NCI-H2029 (cell line): Measurements from ENCODE around the gene CXCR6.

ENCODE experiments used
- DNase-seq: peaks from one replicate; lab custom pipeline; 2025; lab: John Stamatoyannopoulos, UW

Gene CXCR6

GRCh38 chr3:45943207-45943846, at the start of gene CXCR6:
CXCR6 (plus strand) TSS chr3:45943464; CDS start chr3:45946482, 3,018 bp downstream.
- no peak for DNase-seq

- no peak for DNase-seq
These were observed 49.2 kb upstream of the CXCR6 start for GRCh38 chr3:45894015-45894414.

DNA sequence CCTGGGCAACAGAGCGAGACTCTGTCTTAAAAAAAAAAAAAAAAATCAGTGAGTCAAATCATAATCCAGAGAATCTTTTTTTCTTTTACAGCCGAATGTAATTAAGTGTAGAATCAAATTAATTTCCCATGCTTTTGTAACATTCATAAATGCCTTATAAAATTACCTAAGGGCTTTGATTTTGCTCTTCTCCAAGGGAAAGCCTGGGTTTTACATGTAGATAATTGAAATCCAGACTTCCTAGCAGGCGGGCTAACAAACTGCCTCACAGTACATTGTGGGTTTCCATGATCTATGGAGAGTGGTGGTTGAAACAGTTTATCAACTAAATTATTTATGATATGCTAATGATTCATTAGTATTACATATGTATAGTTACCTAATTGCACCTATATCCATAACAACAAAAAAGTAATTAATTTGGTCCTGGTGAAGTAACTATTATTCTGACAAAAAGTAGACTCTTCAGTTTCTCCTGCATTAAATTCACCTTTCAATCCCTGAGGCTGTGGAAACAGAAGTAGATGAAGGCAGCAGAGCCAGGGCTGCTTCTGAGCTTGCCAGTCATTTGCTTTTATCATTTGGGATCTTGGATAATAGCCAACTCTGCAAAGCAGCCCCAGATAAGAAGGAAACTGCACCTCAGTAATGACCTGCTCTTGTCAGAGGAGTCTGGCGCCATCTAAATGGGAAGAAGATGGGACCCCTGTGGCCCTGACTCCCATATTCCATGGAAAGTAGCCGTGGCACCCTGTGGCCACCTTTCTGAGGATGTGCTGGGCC, 47.4 kb upstream of the CXCR6 start:
- no peak for DNase-seq

DNA sequence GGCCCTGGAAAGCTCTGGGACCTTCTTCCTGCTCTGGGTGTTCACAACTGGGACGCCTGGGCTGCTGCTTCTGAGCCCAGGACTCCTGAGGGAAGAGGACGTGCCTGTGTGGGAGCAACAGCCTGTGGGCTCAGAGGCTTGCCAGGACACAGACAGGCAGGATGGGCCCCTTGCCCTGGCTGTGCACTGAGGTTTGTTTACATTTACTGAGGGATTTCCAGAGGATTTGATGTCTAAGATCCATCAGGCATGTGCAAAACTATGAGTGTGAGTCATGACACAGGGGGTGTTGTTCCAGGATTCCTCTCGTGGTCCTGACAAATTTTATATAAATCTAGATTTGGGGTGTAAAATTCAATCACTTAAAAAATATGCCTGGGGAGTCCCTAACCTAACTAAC, 46.3 kb upstream of the CXCR6 start:
- no peak for DNase-seq

DNA sequence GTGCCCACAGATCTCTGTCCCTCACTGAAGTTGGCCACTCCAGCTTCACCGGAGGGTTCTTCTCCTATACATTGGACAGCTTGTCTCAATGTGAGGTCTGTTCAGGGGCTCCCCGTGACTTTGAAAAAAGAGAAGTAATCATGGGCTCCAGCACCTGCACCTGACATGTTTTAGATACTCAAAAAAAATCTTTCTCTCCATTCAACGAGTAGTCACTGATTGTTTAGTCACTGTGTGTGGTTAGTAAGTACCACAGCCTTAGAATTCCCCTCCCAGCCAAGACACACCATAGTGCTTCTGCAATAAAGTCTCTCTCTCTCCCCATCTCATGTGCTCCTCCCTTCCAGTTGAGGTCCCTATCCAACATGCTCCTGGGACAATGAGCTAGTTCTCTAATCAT, 38.3 kb upstream of the CXCR6 start:
- DNase-seq, result no peak

DNA sequence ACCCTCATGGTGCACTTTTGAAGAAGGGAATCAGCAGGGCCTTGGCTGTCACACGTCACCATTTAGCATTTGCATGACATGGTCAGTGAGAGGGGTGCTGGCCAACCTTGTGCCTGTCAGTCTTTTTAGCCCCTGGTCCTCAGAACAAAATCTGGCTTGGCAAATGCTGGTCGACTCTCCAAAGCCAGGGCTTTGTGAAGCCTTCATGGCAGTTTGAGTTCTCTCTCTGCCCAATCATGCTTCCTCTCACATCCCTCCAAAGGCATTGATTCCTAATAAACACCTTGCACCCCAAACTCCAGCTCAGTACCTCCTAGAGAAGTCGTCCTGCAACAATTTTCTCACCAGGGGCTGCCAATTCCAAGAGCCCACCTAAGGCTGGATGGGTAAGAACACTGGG, 37.5 kb upstream of the CXCR6 start:
- no peak for DNase-seq

GRCh38 chr3:45906681-45907407, 36.4 kb upstream of the CXCR6 start:
- DNase-seq, result no peak

- no peak for DNase-seq
These were observed 35.2 kb upstream of the CXCR6 start for GRCh38 chr3:45907769-45908705.

DNA sequence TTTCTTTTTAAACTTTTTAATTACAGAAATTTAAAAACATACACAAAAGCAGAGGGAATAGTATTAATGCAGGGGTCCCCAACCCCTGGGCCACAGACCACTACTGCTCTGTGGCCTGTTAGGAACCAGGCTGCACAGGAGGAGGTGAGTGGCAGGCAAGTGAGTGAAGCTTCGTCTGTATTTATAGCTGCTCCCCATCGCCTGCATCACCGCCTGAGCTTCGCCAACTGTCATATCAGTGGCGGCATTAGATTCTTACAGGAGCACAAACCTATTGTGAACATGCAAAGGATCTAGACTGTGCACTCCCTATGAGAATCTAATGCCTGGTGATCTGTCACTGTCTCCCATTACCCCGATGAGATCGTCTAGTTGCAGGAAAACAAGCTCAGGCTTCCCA, 34.5 kb upstream of the CXCR6 start:
- DNase-seq, result no peak

DNA sequence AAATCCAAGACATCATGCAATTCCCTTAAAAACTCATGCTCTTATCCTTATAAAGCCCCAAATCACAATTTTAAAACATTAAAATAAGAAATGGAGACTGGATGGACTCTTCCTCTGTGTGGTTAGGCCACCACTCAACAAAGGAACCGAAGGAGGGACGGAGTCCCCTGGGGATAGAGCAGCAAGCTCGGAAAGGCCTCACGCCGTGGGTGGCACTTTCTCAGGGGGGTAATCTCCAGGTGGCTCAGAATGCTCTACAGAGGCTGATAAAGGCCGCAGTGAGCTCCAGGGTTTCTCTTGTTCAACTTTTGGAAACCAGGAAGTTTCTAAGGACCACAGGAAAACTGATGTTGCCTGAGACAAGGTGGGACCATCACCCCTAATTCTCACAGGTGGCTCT, 33.7 kb upstream of the CXCR6 start:
- no peak for DNase-seq

DNA sequence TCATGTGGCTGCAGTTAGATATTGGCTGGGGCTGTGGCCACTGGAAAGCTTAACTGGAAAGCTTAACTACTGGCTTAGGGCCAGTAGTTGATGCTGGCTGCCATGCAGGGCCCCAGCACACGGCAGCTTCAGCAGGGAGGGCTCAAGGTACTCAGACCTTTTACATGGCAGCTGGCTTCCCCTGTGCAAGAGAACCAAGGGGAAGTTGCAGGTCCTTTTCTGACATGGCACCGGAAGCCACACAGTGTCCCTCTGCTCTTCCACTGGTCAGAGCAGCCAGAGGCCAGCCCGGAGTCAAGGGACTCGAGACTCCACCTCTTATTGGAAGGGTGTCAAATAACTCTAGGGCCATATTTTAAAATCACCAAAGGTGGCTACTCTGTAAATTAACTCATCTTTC, 32.4 kb upstream of the CXCR6 start:
- DNase-seq, result no peak

DNA sequence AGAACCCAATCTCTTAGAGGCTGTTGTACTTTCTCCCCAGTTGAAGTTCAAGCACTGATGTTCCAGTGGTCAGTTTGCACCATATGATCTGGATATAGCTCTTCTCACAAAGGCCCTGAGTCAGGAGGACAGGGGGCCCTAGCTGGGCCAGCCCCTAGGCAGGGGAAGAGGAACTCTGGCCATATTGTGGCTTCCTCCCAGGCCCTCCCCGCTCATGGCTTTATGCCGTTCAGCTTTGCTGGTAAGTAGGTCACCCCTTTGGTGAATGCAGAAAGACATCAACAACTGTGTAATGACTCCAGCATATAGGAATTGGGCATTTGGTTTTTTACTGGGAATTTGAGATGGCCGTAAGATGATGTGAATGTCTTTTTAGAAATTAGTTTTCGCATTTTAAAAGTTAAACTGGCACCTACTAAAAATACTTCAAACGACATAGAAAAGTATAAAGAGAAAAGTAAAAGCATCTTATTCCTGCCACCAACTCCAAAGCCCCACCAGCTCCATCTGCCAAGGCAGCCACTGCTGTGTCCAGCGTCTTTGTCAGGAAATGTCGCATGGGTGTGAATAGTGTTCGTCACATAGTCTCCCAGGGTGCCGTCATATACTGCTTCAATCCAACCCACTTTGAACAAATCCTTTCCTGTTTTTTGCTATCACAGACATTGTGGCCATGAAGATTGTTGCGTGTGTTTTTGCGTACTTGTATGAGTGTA, 31.6 kb upstream of the CXCR6 start:
- DNase-seq, result no peak

DNA sequence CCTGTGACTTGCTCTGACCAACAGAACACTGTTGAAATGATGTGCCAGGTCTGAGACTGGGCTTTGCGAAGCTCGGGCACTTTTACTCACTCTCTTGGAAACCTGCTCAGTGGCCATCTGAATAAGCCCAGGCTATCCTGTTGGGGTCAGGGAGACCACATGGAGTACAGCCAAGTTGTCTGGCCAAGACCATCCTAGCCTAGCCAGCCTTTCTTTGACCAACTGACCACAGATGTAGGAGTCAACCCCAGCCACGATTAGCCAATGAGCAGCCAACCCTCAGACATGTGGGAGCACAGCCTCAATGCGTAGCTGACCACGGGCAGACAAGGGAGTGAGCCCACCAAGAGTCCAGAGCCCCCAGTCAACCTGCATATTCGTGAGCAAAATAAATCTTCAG, 30.8 kb upstream of the CXCR6 start:
- no peak for DNase-seq

DNA sequence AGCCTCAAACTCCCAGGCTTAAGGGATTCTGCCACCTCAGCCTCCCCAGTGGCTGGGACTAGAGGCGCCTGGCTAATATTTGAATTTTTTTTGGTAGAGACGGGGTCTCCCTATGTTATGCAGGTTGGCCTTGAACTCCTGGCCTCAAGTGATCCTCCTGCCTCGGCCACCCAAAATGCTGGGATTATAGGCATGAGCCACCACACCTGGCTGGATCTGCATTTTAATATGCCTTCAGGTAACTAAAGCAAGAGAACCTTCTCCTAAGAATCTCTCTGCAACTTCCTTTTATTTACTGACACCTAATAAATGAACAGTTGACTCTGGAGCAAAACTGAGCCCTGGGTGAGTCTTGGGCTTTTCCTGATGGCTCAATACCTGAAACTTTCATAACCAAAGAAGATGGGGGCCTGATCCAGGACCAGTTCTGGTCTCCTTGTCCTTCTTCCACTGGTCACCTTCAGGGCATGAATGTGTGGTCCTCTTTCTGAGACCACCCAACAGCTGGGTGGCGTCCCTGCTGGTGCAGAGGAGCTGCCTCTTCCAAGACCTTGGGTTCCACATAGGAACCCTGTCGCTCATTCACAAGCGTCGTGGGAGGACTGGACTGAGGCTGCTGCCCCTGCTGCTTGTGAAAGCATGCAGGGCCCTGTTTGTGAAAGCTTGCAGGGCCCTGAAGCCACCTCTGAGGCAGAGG, 28.8 kb upstream of the CXCR6 start:
- DNase-seq, result no peak

GRCh38 chr3:45915059-45915439, 28.2 kb upstream of the CXCR6 start:
- DNase-seq, result no peak

DNA sequence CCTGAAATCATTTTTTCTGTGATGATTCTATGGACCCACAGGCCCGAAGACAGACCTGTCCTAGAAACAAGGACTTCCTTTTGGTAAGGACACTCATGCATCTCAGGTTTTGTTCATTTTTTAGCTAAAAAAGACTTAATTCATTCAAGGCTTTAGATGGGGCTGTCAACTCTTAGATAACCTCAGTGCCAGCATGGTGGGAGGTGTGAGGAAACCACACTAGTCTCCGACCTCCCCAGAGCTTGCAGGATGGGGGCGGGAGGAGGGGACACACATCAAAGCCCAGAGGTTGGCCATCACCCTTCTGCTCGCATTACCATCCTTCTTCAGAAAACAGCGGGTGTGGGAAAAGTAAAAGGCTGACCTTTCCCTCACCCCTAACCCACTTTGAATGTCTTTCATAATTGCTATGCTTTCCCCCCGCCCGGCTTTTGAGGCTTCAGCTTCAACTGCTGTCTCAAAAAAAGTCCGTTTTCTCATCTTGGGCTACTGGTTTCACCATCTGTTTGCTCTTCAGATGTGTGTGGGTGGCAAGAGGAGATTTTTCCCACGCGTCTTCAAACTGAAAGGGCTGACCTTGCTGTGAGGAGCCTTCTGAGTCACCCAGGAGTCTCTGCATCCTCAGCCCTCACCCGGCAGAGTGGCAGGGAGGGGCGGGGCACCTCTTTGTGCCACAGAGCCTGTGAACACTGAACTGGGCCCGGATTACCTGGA, 27.6 kb upstream of the CXCR6 start:
- DNase-seq, result no peak

- DNase-seq, result no peak
These were observed 25.9 kb upstream of the CXCR6 start for GRCh38 chr3:45917146-45917898.

DNA sequence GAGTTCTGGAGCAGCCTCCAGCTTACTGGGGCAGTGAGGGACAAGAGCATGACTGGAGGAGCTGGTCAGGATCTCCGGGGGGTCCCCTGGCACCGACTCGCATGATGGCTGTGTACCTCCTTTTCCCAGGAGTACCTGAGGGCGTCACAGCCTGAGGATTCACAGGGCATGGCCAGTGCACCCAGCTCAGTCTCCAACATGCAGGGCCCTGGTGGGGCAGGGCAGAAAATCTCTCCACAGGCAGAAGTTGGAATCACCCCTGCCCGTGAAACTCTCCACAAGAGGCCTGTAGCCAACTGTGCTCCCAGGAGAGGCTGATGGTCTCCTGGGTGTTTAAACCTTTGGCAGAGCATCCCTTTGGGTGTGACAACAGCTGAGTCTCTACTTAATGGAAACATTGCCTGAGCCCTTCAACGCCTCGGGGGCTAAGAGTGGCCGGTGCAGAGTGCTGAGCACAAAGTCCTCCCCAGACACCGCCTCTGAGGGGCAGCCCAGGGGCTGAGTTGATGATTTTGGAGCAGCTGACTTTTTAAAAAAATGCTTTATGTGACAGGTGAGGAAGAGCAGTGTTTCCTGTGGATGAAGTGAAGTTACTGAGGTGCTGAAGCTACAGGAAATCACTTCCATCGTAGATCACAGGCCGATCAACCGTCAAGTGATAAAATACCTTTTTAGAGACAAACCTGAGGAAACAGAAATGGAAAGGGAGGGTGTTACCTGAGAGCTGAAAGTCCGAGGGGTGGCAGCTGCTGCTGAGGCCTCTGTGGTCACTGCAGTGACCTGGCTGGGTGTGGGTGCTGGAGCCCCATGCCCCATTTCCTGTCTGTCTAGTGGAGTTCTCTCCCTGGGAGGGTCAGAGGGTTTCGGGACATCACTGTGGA, 21.9 kb upstream of the CXCR6 start:
- DNase-seq, result no peak

- DNase-seq, result no peak
These were observed 21.3 kb upstream of the CXCR6 start for GRCh38 chr3:45922039-45922326.
